ENCODE results near the gene PSMB7. TPM values are rescaled to one million over a fixed set of nuclear protein-coding genes. Genes with fewer than 3 reads are reported as not detected.
A peak's percentile ranks its signal among the peaks of the same experiment; 100 is the strongest.

Gene PSMB7
- total and polyA plus RNA-seq, 2 of the 8 experiments (the other 6 are each of a cell fraction or from before 2014, with no cell fraction given), result 222 to 357 TPM

DNA sequence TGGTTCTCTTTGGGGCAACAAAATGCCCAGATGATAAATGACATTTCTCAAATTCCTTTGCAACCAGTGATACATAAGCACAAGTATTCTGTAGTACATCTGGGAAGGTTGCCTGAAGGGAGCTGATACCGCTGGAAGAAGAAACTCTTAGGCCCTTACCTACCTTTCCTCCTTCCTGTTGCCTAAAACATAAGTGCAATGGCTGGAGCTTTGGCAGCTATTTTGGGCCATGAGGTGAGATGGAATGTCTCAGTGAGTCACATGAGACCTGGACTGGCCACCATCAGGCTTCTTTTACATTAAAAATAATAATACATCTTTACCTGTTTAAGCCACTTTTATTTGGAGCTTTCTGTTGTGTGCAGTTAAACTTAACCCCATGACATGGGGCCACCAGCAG is 23.8 kb upstream of the PSMB7 start:
- 90% methylated on average over 1 of the region's 1 CpG; no CpG with 5 or more reads in 1 of the 2 experiments for WGBS, 2 experiments (ENCODE audit: extremely low coverage in 1 of 2, insufficient coverage in 1 of 2, insufficient read length in 1 of 2, insufficient replicate concordance in 2 of 2, low coverage in 1 of 2, low lambda C conversion rate in 2 of 2, missing lambda C conversion rate in 1 of 2)
- Histone ChIP-seq H3K23ac (ENCODE audit: insufficient read length) (no peak overlapping the region), H3K4me3 (ENCODE audit: extremely low read depth in 1 of 4, insufficient read depth in 2 of 4, low read depth in 3 of 4, low read length in 4 of 4) (no peak overlapping the region), H3K79me1 (ENCODE audit: low read depth, low read length) (no peaks in the 10 kb centered on the region), H3K14ac (ENCODE audit: insufficient read length) (no peak overlapping the region), H3K79me2 (ENCODE audit: control insufficient read depth in 1 of 2, insufficient read depth in 2 of 2, low read length in 2 of 2) (no peaks in the 10 kb centered on the region), H2BK5ac (ENCODE audit: low read depth, low read length) (no peak overlapping the region), H3K36me3 (ENCODE audit: control insufficient read depth in 2 of 4, insufficient read depth in 4 of 4, low read length in 3 of 4) (no peaks in the 10 kb centered on the region), H4K8ac (ENCODE audit: extremely low read depth, insufficient read depth, low read length) (no peak overlapping the region), H3K4me2 (ENCODE audit: insufficient read depth in 1 of 2, low read depth in 2 of 2, low read length in 2 of 2) (no peak overlapping the region), H3K27ac (ENCODE audit: low read depth, low read length) (no peak overlapping the region), H2BK120ac (replicated peaks; ENCODE audit: low read depth, low read length) (no peak overlapping the region), H2AK5ac (ENCODE audit: low read depth, low read length) (no peak overlapping the region), H3K56ac (replicated peaks; ENCODE audit: insufficient read length, low read depth, low read length) (no peak overlapping the region), H2BK12ac (ENCODE audit: low read depth, low read length) (no peak overlapping the region), H3K27me3 (replicated peaks in 1 of 4; ENCODE audit: control insufficient read depth in 3 of 4, extremely low read depth in 1 of 4, insufficient read depth in 3 of 4, low read length in 3 of 4) (no peaks in the 10 kb centered on the region; a peak in 1 of 7 replicates), H4K91ac (replicated peaks; ENCODE audit: insufficient read length, low read length) (no peak overlapping the region), H3K4ac (replicated peaks; ENCODE audit: insufficient read length, low read depth, low read length) (no peak overlapping the region), H3K9ac (replicated peaks in 1 of 4; ENCODE audit: extremely low read depth in 1 of 4, low read depth in 3 of 4, low read length in 3 of 4) (no peak overlapping the region), H3K9me3 (ENCODE audit: insufficient read depth in 2 of 2, low read depth in 1 of 2, low read length in 1 of 2) (no peaks in the 10 kb centered on the region), H3K4me1 (replicated peaks in 1 of 4; ENCODE audit: control insufficient read depth in 3 of 4, insufficient read depth in 4 of 4, low read length in 3 of 4) (no peaks in the 10 kb centered on the region), H3K23me2 (ENCODE audit: low read depth, low read length) (no peaks in the 10 kb centered on the region), H2BK15ac (ENCODE audit: low read length) (no peak overlapping the region), H4K5ac (ENCODE audit: insufficient read length, low read depth, low read length) (no peak overlapping the region), H4K20me1 (replicated peaks in 1 of 2; ENCODE audit: control insufficient read depth in 1 of 2, insufficient read depth in 2 of 2, low read length in 2 of 2) (no peaks in the 10 kb centered on the region), H2AFZ (ENCODE audit: low read length) (no peak overlapping the region), H3K18ac (ENCODE audit: extremely low read depth, low read length) (no peak overlapping the region), H2BK20ac (ENCODE audit: low read length) (no peak overlapping the region)
- TF ChIP-seq HDAC2 (IDR thresholded peaks at IDR 0.05; ENCODE audit: borderline replicate concordance in 1 of 2, low read depth in 2 of 2, low read length in 2 of 2), result peak in 1 of 2 experiments; percentile 61; a peak in 1 of 4 replicates
- TF ChIP-seq TEAD4 (IDR thresholded peaks at IDR 0.05; ENCODE audit: low read depth, low read length), result no peak
- TF ChIP-seq KDM1A (IDR thresholded peaks at IDR 0.05; ENCODE audit: borderline replicate concordance, low read length), result peak; percentile 87
- DNase-seq (ENCODE audit: low read depth in 1 of 2, low spot score in 2 of 2), result no peak
- ChIA-PET CTCF (ENCODE audit: partially characterized antibody) (interaction anchor here (0.7 to 9.8 kb wide), 4 partner anchors 9 to 200 kb away, joined by 3 to 87 read pairs (median 4); no protein-coding TSS in a partner anchor), POLR2A (ENCODE audit: partially characterized antibody) (interaction anchor here (1.6 kb wide), 1 partner anchor 17 kb away, joined by 5 read pairs; no protein-coding TSS in a partner anchor)
- FAIRE-seq, result no peak

All from H1 (cell line).